Measurements from ENCODE around the gene CRIM1.

DNA sequence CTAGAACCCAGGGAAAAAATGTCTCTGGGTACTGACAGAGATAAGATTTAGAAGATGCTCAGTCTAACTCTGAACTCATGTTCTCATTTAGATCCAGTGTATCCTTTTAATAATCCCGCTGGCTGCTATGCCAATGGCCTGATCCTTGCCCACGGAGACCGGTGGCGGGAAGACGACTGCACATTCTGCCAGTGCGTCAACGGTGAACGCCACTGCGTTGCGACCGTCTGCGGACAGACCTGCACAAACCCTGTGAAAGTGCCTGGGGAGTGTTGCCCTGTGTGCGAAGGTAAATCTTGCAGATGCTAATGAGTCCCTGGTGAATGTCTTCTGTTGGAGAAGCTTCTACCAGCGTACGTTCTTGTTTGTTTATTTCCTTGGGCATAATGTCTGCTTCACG, 123.8 kb downstream of the CRIM1 start:
- TF ChIP-seq POLR2A (IDR thresholded peaks at IDR 0.05; ENCODE audit: low read length) (no peak), GATA1 (IDR thresholded peaks at IDR 0.05; ENCODE audit: low read depth, low read length) (no peak)

Data from erythroblast (primary cell).